Activated CD8-positive, alpha-beta T cell treated with anti-CD3 and anti-CD28 coated beads for 36 hours (primary cell): ENCODE data around the gene CDHR3. TPM values are rescaled to one million over a fixed set of nuclear protein-coding genes. Genes with fewer than 3 reads are reported as not detected.
"Not testable (repeated sequence)": the region's sequence is repeated elsewhere in the genome, so short reads cannot be mapped to it uniquely, and the experiment has no call there.

ENCODE experiments used
- ATAC-seq: fragments of 200-7000 bp; cut with Tn5 transposase; one replicate; pipeline ENCODE4 v1.10.0; 2021; ENCODE audit warnings: mild to moderate bottlenecking, moderate library complexity
- CTCF ChIA-PET: fragments of 350-600 bp; sonication (Branson Sonifier 250); formaldehyde crosslinking; loops from one replicate; lab custom pipeline; 2021; ENCODE audit warnings: antibody characterized with exemption; lab: Charles Lee
- POLR2A ChIA-PET: fragments of 350-600 bp; sonication (Branson Sonifier 250); formaldehyde crosslinking; loops from one replicate; lab custom pipeline; 2021; ENCODE audit warnings: antibody characterized with exemption; lab: Charles Lee
- DNase-seq: peaks from one replicate; pipeline ENCODE4 v3.0.0-alpha.2; 2020
- H3K27ac Mint-ChIP-seq: one replicate; pipeline ENCODE4 v1.8.0; 2021; ENCODE audit warnings: mild to moderate bottlenecking, mixed read lengths
- H3K27me3 Mint-ChIP-seq: one replicate; pipeline ENCODE4 v1.8.0; 2021; ENCODE audit warnings: mixed read lengths
- H3K36me3 Mint-ChIP-seq: one replicate; pipeline ENCODE4 v1.8.0; 2021; ENCODE audit warnings: low read depth, mixed read lengths
- H3K4me1 Mint-ChIP-seq: one replicate; pipeline ENCODE4 v1.8.0; 2021; ENCODE audit warnings: low read depth, mixed read lengths
- H3K4me3 Mint-ChIP-seq: one replicate; pipeline ENCODE4 v1.8.0; 2021; ENCODE audit warnings: mild to moderate bottlenecking, moderate library complexity, mixed read lengths
- H3K9me3 Mint-ChIP-seq: one replicate; pipeline ENCODE4 v1.8.0; 2021; ENCODE audit warnings: mixed read lengths
- intact Hi-C: fragments of 100-400 bp; cut with micrococcal nuclease; formaldehyde crosslinking; loops from one replicate; pipeline ENCODE4 v1.10.0; 2022
- total RNA-seq, 2 experiments: library from RNA; stranded (reverse); gene quantifications; one replicate each; pipeline ENCODE4 v1.2.3, GENCODE V29; 2021
- TF ChIP-seq, protein P1 (sequence below): fragments of 200-600 bp; IDR thresholded peaks from one replicate; pipeline ENCODE4 v1.8.0; 2022; ENCODE audit warnings: antibody characterized with exemption, mild to moderate bottlenecking

The CDHR3 gene
- total RNA-seq, 2 experiments from 2014 or later, result 0.58 to 0.74 TPM

DNA sequence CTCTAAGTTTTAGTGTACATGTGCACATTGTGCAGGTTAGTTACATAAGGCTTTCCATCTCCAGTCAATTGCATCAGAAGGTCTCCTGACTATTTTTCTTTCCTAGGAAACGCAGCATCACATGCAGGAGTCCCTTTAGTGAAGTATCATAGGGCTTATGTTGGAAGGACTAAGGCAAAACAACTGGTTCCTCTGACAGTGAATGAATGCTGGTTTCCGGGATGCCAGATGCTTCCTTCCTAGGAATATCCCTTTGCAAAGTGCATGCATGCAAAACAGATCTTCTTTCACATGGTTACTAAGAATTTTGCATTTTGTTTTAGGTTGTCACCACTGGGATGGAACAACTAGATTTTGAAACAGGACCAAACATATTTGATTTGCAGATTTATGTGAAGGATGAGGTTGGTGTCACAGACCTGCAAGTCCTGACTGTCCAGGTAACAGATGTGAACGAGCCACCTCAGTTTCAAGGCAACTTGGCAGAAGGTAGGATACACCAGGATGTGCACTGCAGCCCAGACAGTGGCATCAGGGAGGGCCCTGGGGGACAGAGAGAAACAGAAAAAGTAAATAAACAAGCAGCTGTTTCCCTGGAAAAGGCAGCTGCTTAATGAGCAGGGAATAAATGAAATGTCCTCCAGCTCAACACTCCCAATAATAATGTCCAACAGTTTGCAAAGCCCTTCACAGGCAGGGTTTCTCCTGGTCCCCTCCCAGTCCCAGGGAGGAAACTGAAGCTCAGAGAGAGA is 17.8 kb downstream of the CDHR3 start:
- POLR2A ChIA-PET, result no interaction called here
- TF ChIP-seq, protein P1, sequence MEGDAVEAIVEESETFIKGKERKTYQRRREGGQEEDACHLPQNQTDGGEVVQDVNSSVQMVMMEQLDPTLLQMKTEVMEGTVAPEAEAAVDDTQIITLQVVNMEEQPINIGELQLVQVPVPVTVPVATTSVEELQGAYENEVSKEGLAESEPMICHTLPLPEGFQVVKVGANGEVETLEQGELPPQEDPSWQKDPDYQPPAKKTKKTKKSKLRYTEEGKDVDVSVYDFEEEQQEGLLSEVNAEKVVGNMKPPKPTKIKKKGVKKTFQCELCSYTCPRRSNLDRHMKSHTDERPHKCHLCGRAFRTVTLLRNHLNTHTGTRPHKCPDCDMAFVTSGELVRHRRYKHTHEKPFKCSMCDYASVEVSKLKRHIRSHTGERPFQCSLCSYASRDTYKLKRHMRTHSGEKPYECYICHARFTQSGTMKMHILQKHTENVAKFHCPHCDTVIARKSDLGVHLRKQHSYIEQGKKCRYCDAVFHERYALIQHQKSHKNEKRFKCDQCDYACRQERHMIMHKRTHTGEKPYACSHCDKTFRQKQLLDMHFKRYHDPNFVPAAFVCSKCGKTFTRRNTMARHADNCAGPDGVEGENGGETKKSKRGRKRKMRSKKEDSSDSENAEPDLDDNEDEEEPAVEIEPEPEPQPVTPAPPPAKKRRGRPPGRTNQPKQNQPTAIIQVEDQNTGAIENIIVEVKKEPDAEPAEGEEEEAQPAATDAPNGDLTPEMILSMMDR, result no peak
- peaks cover 2% of the 10 kb centered on the region for H3K27me3 Mint-ChIP-seq
- ATAC-seq, result no peak
- no peaks in the 10 kb centered on the region for H3K9me3 Mint-ChIP-seq
- no peak for DNase-seq
- H3K27ac Mint-ChIP-seq, result no peak overlapping the region
- H3K4me1 Mint-ChIP-seq, result no peaks in the 10 kb centered on the region
- H3K36me3 Mint-ChIP-seq, result no peaks in the 10 kb centered on the region
- H3K4me3 Mint-ChIP-seq, result no peak overlapping the region
- CTCF ChIA-PET, result interaction anchor here (0.9 kb wide), 1 partner anchor 29 kb away, joined by 5 read pairs; no protein-coding TSS in a partner anchor
- intact Hi-C loops, result no loop called here

DNA sequence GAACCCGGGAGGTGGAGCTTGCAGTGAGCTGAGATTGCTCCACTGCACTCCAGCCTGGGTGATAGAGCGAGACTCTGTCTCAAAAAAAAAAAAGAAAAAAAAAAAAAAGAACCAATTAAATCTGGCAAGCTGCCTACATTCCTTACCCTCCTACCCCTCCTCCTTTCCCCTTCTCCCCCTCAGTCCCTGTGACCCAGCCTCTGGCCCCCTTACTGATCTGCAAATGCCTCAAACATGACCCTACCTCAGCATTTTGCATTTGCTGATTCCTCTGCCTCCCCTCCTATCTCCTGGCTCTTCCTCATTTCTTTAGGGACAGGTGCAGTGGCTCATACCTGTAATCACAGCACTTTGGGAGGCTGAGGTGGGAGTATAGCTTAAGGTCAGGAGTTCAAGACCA is 19.3 kb downstream of the CDHR3 start:
- Mint-ChIP-seq H3K36me3 (no peaks in the 10 kb centered on the region), H3K9me3 (no peaks in the 10 kb centered on the region), H3K27ac (no peak overlapping the region), H3K4me1 (peaks cover 2% of the 10 kb centered on the region), H3K27me3 (peaks cover 3% of the 10 kb centered on the region), H3K4me3 (no peak overlapping the region)
- TF ChIP-seq, protein P1, result no peak
- intact Hi-C loops, result no loop called here
- CTCF ChIA-PET, result no interaction called here
- DNase-seq (no peak), ATAC-seq (no peak)
- POLR2A ChIA-PET, result no interaction called here

DNA sequence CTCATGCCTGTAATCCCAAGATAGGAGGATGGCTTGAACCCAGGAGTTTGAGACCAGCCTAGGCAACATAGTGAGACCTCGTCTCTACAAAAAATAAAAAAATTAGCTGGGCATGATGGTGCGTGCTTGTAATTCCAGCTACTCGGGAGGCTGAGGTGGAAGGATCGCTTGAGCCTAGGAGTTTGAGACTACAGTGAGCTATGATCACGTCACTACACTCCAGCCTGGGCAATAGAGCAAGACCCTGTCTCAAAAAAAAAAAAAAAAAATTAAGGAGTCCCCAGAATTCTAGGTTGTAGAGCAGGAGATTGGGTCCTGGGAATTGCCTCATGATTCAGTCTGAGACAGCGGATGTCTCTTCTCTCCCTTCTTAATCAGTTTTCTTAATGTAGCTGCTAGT is 21.7 kb downstream of the CDHR3 start:
- H3K36me3 Mint-ChIP-seq, H3K9me3 Mint-ChIP-seq, ATAC-seq, H3K4me3 Mint-ChIP-seq, H3K27me3 Mint-ChIP-seq, H3K27ac Mint-ChIP-seq, DNase-seq, H3K4me1 Mint-ChIP-seq, intact Hi-C loops, POLR2A ChIA-PET: not testable (repeated sequence)
- CTCF ChIA-PET, result interaction anchor here (0.6 to 1.5 kb wide), 6 partner anchors 20 to 399 kb away, joined by 3 to 5 read pairs (median 3); no protein-coding TSS in a partner anchor

DNA sequence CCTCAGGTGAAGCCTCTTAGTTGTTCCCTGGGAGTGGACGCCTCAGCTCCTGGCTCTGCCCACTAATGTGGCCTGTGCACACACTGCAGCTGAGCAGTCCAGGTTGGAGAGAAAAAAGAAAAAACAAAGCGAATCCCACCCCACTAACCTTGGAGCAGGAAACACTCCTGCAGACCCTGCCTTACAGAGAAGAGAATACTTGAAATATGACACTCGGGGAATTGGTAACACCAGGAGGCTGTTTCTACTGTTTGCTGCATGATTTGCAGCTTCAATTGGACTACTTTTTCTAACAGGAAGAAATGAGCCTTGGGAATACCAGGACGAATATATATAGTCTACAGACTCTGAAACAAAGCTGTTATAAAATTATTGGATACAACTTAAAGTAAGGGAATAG is 22.2 kb downstream of the CDHR3 start:
- Mint-ChIP-seq H3K27me3 (peaks cover 1% of the 10 kb centered on the region), H3K27ac (no peak overlapping the region), H3K36me3 (no peaks in the 10 kb centered on the region), H3K4me3 (no peak overlapping the region), H3K4me1 (peaks cover 2% of the 10 kb centered on the region), H3K9me3 (no peaks in the 10 kb centered on the region)
- intact Hi-C loops, result no loop called here
- TF ChIP-seq, protein P1, result no peak
- ChIA-PET CTCF (interaction anchor here (0.9 to 1.5 kb wide), 3 partner anchors 57 to 328 kb away, joined by 3 to 5 read pairs (median 4); no protein-coding TSS in a partner anchor), POLR2A (no interaction called here)
- no peak for ATAC-seq
- DNase-seq, result no peak

DNA sequence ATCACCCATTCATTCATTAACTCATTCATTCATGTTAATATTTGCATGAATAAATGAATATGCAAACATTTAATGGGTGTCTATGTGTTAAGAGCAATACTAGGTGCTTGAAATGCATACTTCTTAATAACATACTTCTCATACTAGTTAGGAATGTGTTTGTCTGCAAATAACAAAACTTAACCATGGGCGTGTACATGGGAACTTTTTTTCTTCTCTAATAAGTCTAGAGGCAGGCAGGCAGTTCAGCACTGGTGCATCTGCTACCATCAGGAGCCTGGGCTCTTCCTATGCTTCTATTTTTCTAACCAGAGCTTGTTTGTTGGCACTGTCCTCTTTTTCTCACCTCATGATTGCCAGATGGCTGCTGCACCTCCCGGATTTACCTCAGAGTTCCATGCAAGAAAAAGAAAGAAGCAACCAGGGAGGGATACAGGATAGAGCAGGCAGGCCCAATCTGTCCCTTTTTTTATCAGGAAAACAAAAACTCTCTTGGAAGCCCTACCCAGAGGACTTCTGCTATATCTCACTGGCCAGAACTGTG is 22.7 kb downstream of the CDHR3 start:
- H3K36me3 Mint-ChIP-seq, result no peaks in the 10 kb centered on the region
- POLR2A ChIA-PET, result no interaction called here

More for the DNA sequence above, 22.7 kb downstream of the CDHR3 start:
- peaks cover 1% of the 10 kb centered on the region for H3K27me3 Mint-ChIP-seq
- peaks cover 2% of the 10 kb centered on the region for H3K4me1 Mint-ChIP-seq
- CTCF ChIA-PET, result interaction anchor here (0.9 to 1.5 kb wide), 3 partner anchors 57 to 328 kb away, joined by 3 to 5 read pairs (median 4); no protein-coding TSS in a partner anchor
- no peak for ATAC-seq
- intact Hi-C loops, result no loop called here
- no peak overlapping the region for H3K4me3 Mint-ChIP-seq
- TF ChIP-seq, protein P1, result no peak
- no peaks in the 10 kb centered on the region for H3K9me3 Mint-ChIP-seq
- no peak overlapping the region for H3K27ac Mint-ChIP-seq
- DNase-seq, result no peak
